22Rv1 (cell line): ENCODE results near the gene NCOA3.

Experiments
- CTCF ChIP-seq: fragments of 450-650 bp; IDR thresholded peaks from 2 replicates; pipeline ENCODE4 v1.5.1; 2017; ENCODE audit warnings: mild to moderate bottlenecking
- ZFX ChIP-seq: fragments of 450-650 bp; IDR thresholded peaks from 2 replicates; pipeline ENCODE4 v1.6.1; 2017; ENCODE audit warnings: antibody characterized with exemption, borderline replicate concordance

- TF ChIP-seq CTCF (no peak), ZFX (no peak)
Measured at GRCh38 chr20:47704746-47705496, 203.2 kb downstream of the NCOA3 start.
